ENCODE data around the gene MAML3.
A peak's percentile ranks its signal among the peaks of the same experiment; 100 is the strongest.

MAML3 gene

GRCh38 chr4:139781066-139781465, 372.9 kb downstream of the MAML3 start:
- no peak for DNase-seq (ENCODE audit: low spot score)

DNA sequence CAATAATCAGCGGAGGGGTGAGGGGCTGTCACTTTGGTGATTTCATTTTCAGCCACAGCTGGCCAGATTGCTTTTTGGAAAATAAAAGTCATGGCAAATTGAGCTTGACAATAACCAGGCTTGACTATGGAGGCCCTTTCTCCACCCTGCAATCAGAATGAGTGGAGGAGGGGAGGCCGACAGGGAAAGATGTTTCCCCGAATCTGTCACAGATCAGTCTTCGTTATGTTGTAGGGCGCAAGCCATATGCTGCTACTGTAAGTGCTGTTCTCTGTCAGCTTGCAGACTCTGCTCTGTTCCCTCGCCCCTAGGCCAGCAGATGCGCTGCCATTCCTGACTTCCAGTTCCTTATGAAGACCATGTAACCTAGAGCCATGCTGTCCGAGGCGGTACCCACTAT, 374.3 kb downstream of the MAML3 start:
- no peak for DNase-seq (ENCODE audit: low spot score)

- DNase-seq (ENCODE audit: low spot score): no peak
Observed at GRCh38 chr4:139777757-139778156, 376.2 kb downstream of the MAML3 start.

- no peak for DNase-seq (ENCODE audit: low spot score)
Observed at GRCh38 chr4:139776235-139776634, 377.7 kb downstream of the MAML3 start.

- DNase-seq (ENCODE audit: low spot score): no peak
Observed at GRCh38 chr4:139774759-139775487, 379.1 kb downstream of the MAML3 start.

GRCh38 chr4:139773560-139774318, 380.2 kb downstream of the MAML3 start:
- no peak for DNase-seq (ENCODE audit: low spot score)

DNA sequence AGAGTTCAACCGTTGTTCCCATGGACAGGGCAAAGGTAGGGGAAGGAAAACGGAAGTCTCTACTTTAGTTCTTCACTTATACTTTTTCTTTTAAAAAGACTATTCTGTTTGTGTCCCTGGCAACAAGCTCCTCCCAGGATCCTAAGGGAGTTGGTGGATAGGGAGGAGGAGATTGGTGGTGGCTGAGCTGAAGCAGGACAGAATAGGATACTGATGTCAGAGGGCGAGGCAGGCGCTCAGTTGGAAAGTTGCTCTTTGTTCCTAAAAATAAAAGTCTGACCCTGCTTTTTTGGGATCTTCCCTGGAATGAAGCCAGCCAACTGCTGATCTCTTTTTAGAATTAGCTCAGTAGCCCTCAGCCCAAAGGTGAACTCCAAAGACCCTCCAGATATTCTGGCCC, 383.6 kb downstream of the MAML3 start:
- DNase-seq (ENCODE audit: low spot score): no peak

GRCh38 chr4:139769364-139769763, 384.6 kb downstream of the MAML3 start:
- DNase-seq (ENCODE audit: low spot score): no peak

DNA sequence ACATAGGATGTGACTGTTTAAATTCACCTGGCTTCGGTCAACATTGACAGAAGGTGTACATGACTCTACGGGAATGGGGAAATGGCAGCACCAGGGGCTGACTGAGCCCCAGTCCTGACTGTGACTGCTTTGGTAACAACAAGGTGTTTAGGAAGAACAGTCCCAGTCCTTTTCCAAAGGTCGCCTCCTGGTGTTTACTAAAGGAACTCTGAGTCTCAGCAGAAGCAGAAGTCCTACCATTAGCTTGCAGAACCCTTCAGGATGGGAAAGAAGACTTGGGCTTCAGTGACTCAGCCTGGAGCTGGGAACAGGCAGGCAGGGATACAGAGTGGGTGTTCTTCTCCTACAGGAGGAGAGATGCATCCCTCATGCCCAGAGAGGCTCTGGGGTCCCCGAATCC, 385.1 kb downstream of the MAML3 start:
- no peak for DNase-seq (ENCODE audit: low spot score)

DNA sequence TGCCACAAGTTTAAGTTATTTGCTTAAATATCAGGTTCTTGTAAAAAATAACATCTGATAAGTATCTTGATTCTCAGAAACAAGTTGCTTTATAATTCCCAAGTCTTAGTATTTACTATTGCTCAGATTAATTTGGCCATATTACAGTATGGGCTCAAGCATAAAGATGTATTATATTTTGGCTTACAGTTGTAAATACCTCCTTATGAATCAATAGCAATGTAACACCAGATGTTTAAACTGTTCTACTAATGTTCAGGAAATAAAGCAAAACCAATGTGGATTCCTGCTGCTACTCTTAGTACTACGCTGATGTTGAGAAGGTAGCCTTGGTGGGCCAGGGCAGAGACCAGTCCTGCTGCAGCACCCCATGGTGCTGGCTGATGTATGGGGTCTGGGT, 385.6 kb downstream of the MAML3 start:
- no peak for DNase-seq (ENCODE audit: low spot score)

GRCh38 chr4:139767585-139767984, 386.4 kb downstream of the MAML3 start:
- DNase-seq (ENCODE audit: low spot score): no peak

DNA sequence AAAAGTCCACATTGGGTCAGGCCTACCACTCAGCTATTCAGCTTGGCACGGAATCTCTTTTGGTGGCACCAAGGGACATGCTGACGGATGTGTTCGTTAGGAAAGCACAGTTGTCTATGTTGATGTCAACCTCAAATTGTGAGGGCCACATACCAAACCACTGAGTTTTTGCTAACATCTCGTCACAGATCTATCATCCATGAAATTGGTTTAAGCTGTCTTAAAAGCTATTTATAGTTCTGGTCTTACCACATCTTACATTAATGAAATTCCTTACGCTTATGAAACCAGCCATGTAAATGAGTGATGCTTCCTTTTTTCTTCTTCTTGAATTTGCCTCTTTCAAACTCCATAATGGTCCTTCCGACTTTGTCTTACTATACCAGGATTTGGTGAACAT, 386.8 kb downstream of the MAML3 start:
- no peak for DNase-seq (ENCODE audit: low spot score)

DNA sequence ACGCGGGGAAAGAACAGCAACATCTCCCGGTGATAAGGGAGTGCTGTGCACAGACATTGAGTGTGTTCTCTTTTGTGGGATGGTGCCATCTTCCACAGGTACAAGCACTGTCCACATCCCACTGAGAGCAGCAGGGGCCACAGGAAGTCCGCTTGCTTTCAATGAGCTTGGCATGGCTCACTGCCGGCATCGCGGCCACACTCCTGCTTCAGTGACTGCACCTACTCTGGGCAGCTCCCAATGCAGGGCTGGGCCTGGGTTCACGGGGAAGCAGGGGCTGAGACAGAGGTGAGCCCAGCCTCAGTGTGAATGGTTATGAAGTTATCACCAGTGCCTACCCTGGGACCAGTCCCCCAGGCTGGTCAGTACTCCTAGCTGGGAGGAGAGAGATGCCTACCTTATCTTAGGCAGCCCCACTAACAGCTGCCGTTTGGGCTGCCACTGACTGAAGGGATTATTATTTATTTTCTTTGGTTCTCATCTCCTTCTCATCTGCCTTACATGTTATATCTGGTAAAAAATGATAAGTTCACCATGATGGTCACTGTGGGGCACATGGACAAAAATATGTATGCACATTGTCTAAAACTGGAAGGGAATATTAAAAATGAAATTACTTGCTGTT, 389.2 kb downstream of the MAML3 start:
- no peak for DNase-seq (ENCODE audit: low spot score)

GRCh38 chr4:139764182-139764581, 389.8 kb downstream of the MAML3 start:
- no peak for DNase-seq (ENCODE audit: low spot score)

DNA sequence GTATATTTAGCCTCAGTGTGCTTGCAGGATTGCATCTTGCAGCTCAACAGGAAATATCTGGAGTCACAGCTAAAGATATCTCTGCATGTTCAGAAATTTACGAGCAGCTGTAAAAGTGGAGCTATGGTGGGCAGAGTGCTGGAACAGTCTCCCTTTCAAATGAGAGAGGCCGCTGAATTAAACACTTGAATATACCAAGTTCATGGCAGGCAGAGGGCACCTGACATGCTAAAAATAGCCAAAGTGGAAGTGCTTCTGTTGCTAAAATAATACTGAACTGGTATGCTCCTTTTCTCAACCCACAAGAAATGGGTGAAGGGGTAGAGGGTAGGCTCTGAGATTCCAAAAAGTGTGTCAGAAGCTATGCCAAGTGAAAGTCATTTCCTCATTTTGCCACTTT, 390.3 kb downstream of the MAML3 start:
- DNase-seq (ENCODE audit: low spot score): no peak

GRCh38 chr4:139763205-139763604, 390.8 kb downstream of the MAML3 start:
- DNase-seq (ENCODE audit: low spot score): no peak

- DNase-seq (ENCODE audit: low spot score): no peak
Observed at GRCh38 chr4:139762720-139763119, 391.3 kb downstream of the MAML3 start.

DNA sequence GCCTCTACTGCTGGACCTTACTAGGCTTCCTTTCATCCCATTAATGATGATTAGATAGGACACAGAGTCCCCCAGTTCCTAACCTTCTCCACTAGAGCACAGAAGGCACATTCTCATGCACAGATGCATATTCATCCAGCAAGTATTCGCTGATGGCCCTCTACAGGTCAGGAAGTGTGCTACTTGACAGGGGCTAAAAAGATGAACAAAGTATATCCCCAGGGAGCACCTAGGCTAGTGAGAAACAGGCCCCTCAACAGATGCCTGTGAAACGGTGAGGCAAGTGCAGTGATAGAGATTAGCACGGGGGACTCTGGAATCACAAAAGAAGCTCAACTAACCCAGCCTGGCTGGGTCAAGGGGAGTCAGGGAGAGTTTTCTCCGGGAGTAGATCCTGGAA, 392.5 kb downstream of the MAML3 start:
- DNase-seq (ENCODE audit: low spot score): peak; percentile 20

DNA sequence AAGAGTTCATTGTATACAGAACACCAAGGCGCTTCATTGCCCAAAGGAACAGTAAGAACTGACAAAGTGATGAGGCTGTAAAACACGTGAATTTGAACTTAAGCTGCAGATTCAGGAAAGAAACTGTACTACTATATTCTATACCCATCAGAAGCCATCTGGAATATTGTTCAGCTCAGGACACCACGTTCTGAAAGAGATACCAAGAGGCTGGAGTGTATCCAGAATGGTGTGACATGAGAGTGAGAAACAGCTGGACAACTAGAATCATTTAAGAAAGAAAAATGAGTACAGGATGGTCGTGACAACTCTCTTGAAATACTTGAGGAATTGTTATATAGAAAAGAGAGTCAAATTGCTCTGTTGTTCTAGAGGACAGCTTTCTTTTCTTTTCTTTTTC, 393.4 kb downstream of the MAML3 start:
- DNase-seq (ENCODE audit: low spot score): no peak

GRCh38 chr4:139759097-139759496, 394.9 kb downstream of the MAML3 start:
- no peak for DNase-seq (ENCODE audit: low spot score)

DNA sequence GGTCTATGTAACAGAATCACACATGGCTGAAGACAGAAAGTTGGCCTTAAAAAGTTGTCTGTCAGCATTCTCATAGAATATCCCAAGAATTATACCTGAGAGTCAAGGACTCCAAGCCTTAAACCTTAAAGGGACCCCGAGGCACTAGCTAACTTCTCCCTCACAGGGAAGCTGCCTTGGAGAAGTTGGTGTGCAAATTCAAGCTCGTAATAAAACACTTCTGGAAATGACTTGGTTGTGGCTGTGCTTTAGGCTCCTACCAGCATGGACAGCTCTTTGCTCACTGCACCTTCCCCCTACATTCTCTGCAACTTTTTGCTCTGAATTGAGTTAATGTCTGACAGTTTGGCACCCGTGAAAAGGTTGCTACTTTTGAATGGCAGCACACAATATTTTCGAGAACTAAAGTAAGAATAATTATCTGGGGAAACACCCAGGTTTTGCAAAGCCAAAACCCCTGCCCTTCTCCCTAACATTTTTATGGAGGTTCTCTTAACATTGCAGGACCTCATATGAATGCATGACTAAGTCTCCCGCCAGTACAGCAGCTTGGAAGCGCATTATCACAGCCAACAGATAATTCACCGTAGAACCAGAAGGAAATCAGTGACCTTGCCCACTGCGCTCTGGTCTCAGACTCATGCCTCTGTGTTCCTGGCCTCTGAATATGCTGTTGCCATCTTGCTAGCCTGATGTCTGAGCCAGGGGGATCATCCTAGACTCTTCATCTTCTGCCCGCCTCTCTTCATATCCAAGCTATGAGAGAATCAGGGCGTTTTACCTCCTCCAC, 397.4 kb downstream of the MAML3 start:
- DNase-seq (ENCODE audit: low spot score): no peak

DNA sequence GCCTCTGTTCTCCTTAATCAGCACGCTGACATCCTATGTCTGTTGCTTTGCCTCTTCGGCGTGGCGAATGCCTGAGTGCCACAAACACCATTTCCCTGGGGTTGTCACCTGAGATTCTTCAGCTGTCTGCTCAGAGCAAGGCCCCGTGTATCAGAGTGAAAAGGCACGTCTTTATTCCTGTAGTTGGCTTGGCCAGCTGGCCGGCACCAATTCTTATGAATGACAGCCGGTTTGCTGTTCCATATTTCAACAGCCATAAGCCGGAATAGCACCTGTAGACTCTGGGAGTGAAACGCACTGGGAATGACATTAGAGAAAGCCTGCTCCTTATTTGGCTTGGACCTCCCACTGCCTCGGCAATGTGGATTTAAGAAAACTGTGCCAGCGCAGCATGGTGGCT, 399.0 kb downstream of the MAML3 start:
- DNase-seq (ENCODE audit: low spot score): no peak
